Chondrocyte (in vitro differentiated cells): ENCODE results near the gene PDZD2. TPM values are rescaled to one million over a fixed set of nuclear protein-coding genes. Genes with fewer than 3 reads are reported as not detected.

Experiments used
- DNase-seq: peaks from one replicate; pipeline ENCODE4 v3.0.0; 2021; ENCODE audit warnings: mixed read lengths, low spot score
- H3K27ac Mint-ChIP-seq: one replicate; pipeline ENCODE4 v1.8.0; 2021; ENCODE audit warnings: mild to moderate bottlenecking, moderate library complexity, mixed read lengths; ENCODE audit not compliant: unreplicated experiment
- H3K27me3 Mint-ChIP-seq: 2 replicates; pipeline ENCODE4 v1.8.0; 2021; ENCODE audit warnings: low read depth, mixed read lengths
- H3K36me3 Mint-ChIP-seq: 2 replicates; pipeline ENCODE4 v1.8.0; 2021; ENCODE audit warnings: low read depth, mixed read lengths
- H3K4me1 Mint-ChIP-seq: 2 replicates; pipeline ENCODE4 v1.8.0; 2021; ENCODE audit warnings: low read depth, mild to moderate bottlenecking, mixed read lengths
- H3K4me3 Mint-ChIP-seq: one replicate; pipeline ENCODE4 v1.8.0; 2021; ENCODE audit warnings: mild to moderate bottlenecking, moderate library complexity, mixed read lengths; ENCODE audit not compliant: unreplicated experiment
- H3K9me3 Mint-ChIP-seq: 2 replicates; pipeline ENCODE4 v1.8.0; 2021; ENCODE audit warnings: low read depth, mixed read lengths
- CTCF ChIP-seq: fragments of 200-600 bp; sonication (generic); IDR thresholded peaks from 2 replicates; pipeline ENCODE4 v1.5.0; 2021; ENCODE audit warnings: antibody characterized with exemption, mild to moderate bottlenecking, moderate library complexity
- total RNA-seq: library from RNA; stranded (reverse); gene quantifications from 3 replicates; pipeline ENCODE4 v1.2.1, GENCODE V29; 2021

Gene PDZD2
- total RNA-seq, 1 donor from 2014 or later: 30.9 TPM

GRCh38 chr5:32082701-32083100 is 443.8 kb downstream of the PDZD2 start:
- H3K4me1 Mint-ChIP-seq: peaks cover 13% of the 10 kb centered on the region
- peak overlapping the region; percentile 45 for H3K27ac Mint-ChIP-seq
- H3K27me3 Mint-ChIP-seq: no peaks in the 10 kb centered on the region
- no peaks in the 10 kb centered on the region for H3K9me3 Mint-ChIP-seq
- TF ChIP-seq CTCF: no peak
- peaks cover 12% of the 10 kb centered on the region for H3K36me3 Mint-ChIP-seq
- no peak overlapping the region for H3K4me3 Mint-ChIP-seq
- no peak for DNase-seq

GRCh38 chr5:32083981-32084430 is 445.1 kb downstream of the PDZD2 start:
- no peaks in the 10 kb centered on the region for H3K9me3 Mint-ChIP-seq
- H3K4me3 Mint-ChIP-seq: no peak overlapping the region
- H3K27ac Mint-ChIP-seq: no peak overlapping the region

GRCh38 chr5:32087086-32088082 is 448.5 kb downstream of the PDZD2 start:
- no peak for TF ChIP-seq CTCF
- Mint-ChIP-seq H3K9me3 (no peaks in the 10 kb centered on the region), H3K27me3 (no peaks in the 10 kb centered on the region), H3K36me3 (peaks cover 16% of the 10 kb centered on the region), H3K4me3 (no peak overlapping the region), H3K27ac (no peak overlapping the region), H3K4me1 (peaks cover 13% of the 10 kb centered on the region)
- DNase-seq: no peak

More at GRCh38 chr5:32083981-32084430, 445.1 kb downstream of the PDZD2 start:
- no peak for TF ChIP-seq CTCF
- peaks cover 13% of the 10 kb centered on the region for H3K4me1 Mint-ChIP-seq
- peaks cover 14% of the 10 kb centered on the region for H3K36me3 Mint-ChIP-seq
- no peaks in the 10 kb centered on the region for H3K27me3 Mint-ChIP-seq
- no peak for DNase-seq

GRCh38 chr5:32088214-32088613 is 449.3 kb downstream of the PDZD2 start:
- DNase-seq: no peak
- Mint-ChIP-seq H3K4me3 (no peak overlapping the region), H3K4me1 (peaks cover 10% of the 10 kb centered on the region), H3K27me3 (no peaks in the 10 kb centered on the region), H3K36me3 (peaks cover 15% of the 10 kb centered on the region), H3K9me3 (no peaks in the 10 kb centered on the region), H3K27ac (no peak overlapping the region)
- TF ChIP-seq CTCF: no peak

- Mint-ChIP-seq H3K4me3 (no peak overlapping the region), H3K27ac (no peak overlapping the region), H3K4me1 (peaks cover 7% of the 10 kb centered on the region), H3K36me3 (peaks cover 17% of the 10 kb centered on the region), H3K9me3 (no peaks in the 10 kb centered on the region), H3K27me3 (no peaks in the 10 kb centered on the region)
- DNase-seq: no peak
- no peak for TF ChIP-seq CTCF
Measured at GRCh38 chr5:32089146-32090000, 450.4 kb downstream of the PDZD2 start.
